Neural cell (in vitro differentiated cells): Measurements from ENCODE around the gene PACSIN2. TPM values are rescaled to one million over a fixed set of nuclear protein-coding genes. Genes with fewer than 3 reads are reported as not detected.
"Not testable (repeated sequence)": the region's sequence is repeated elsewhere in the genome, so short reads cannot be mapped to it uniquely, and the experiment has no call there.

Experiments used
- H2AFZ ChIP-seq: fragments of 200-600, 300-800 bp; sonication (generic), shearing (Covaris generic); 2 replicates; pipeline ENCODE4 v1.6.0; 2014; ENCODE audit warnings: low read depth, mild to moderate bottlenecking, antibody characterized with exemption, low read length, moderate library complexity
- H3F3A ChIP-seq: fragments of 200-600 bp; shearing (Covaris generic); 2 replicates; pipeline ENCODE4 v1.6.1; 2016; ENCODE audit warnings: mild to moderate bottlenecking, moderate library complexity, mixed read lengths, antibody characterized with exemption, low read length; ENCODE audit not compliant: insufficient read depth, poor library complexity, severe bottlenecking
- H3K27ac ChIP-seq: fragments of 200-600, 300-800 bp; sonication (generic), shearing (Covaris generic); 2 replicates; pipeline ENCODE4 v1.5.1; 2014; ENCODE audit warnings: mild to moderate bottlenecking, low read length, moderate library complexity
- H3K27me3 ChIP-seq: fragments of 300-800, 200-600 bp; sonication (generic), shearing (Covaris generic); 2 replicates; pipeline ENCODE4 v1.6.0; 2014; ENCODE audit warnings: mild to moderate bottlenecking, low read depth, low read length, moderate library complexity; ENCODE audit not compliant: insufficient read depth
- H3K36me3 ChIP-seq: fragments of 300-800, 200-600 bp; sonication (generic), shearing (Covaris generic); 2 replicates; pipeline ENCODE4 v1.5.1; 2014; ENCODE audit warnings: mild to moderate bottlenecking, antibody characterized with exemption, low read length, moderate library complexity; ENCODE audit not compliant: insufficient read depth
- H3K4me2 ChIP-seq: fragments of 300-800, 200-600 bp; sonication (generic), shearing (Covaris generic); 2 replicates; pipeline ENCODE4 v1.6.0; 2014; ENCODE audit warnings: mild to moderate bottlenecking, low read length
- H3K4me3 ChIP-seq: fragments of 300-800, 200-600 bp; sonication (generic), shearing (Covaris generic); 2 replicates; pipeline ENCODE4 v1.5.1; 2014; ENCODE audit warnings: mild to moderate bottlenecking, low read length, moderate library complexity
- H3K79me2 ChIP-seq: fragments of 200-600 bp; shearing (Covaris generic); replicated peaks from 2 replicates; pipeline ENCODE4 v1.6.0; 2014; ENCODE audit warnings: mild to moderate bottlenecking, low read length, moderate library complexity; ENCODE audit not compliant: insufficient read depth
- H3K9ac ChIP-seq: fragments of 300-800, 200-600 bp; sonication (generic), shearing (Covaris generic); 2 replicates; pipeline ENCODE4 v1.6.1; 2016; ENCODE audit warnings: mild to moderate bottlenecking, low read length, mixed read lengths
- H3K9me2 ChIP-seq: fragments of 200-600 bp; shearing (Covaris generic); 2 replicates; pipeline ENCODE4 v1.6.1; 2016; ENCODE audit warnings: mild to moderate bottlenecking, low read length, mixed read lengths; ENCODE audit not compliant: insufficient read depth
- H3K9me3 ChIP-seq: fragments of 200-600, 300-800 bp; sonication (generic), shearing (Covaris generic); 2 replicates; pipeline ENCODE4 v1.6.1; 2016; ENCODE audit warnings: mild to moderate bottlenecking, mixed run types, low read length, moderate library complexity, mixed read lengths
- H4K20me1 ChIP-seq: fragments of 200-600 bp; shearing (Covaris generic); 2 replicates; pipeline ENCODE4 v1.6.1; 2016; ENCODE audit warnings: mild to moderate bottlenecking, mixed run types; ENCODE audit not compliant: insufficient read depth
- EP300 ChIP-seq: fragments of 450-650 bp; conservative IDR thresholded peaks from 2 replicates; pipeline ENCODE4 v1.6.1; 2014; ENCODE audit warnings: antibody characterized with exemption, mild to moderate bottlenecking, moderate library complexity; ENCODE audit not compliant: poor library complexity, severe bottlenecking
- EZH2 ChIP-seq: fragments of 200-600, 300-800 bp; shearing (Covaris generic), sonication (generic); IDR thresholded peaks from 2 replicates; pipeline ENCODE4 v1.6.1; 2014; ENCODE audit warnings: antibody characterized with exemption, low read length, borderline replicate concordance, mild to moderate bottlenecking; ENCODE audit not compliant: insufficient read depth, poor library complexity, severe bottlenecking
- MXI1 ChIP-seq: fragments of 450-650 bp; conservative IDR thresholded peaks from 2 replicates; pipeline ENCODE4 v1.6.1; 2014; ENCODE audit warnings: antibody characterized with exemption, mild to moderate bottlenecking; ENCODE audit not compliant: poor library complexity, severe bottlenecking
- POLR2AphosphoS5 ChIP-seq: IDR thresholded peaks from 2 replicates; pipeline ENCODE4 v1.6.1; 2012
- RAD21 ChIP-seq: fragments of 450-650 bp; conservative IDR thresholded peaks from 2 replicates; pipeline ENCODE4 v1.6.1; 2014; ENCODE audit warnings: antibody characterized with exemption, mild to moderate bottlenecking, moderate library complexity
- REST ChIP-seq: IDR thresholded peaks from 2 replicates; pipeline ENCODE4 v1.6.1; 2012; ENCODE audit warnings: borderline replicate concordance
- SMC3 ChIP-seq: fragments of 450-650 bp; conservative IDR thresholded peaks from 2 replicates; pipeline ENCODE4 v1.6.1; 2014; ENCODE audit warnings: antibody characterized with exemption, mild to moderate bottlenecking, moderate library complexity; ENCODE audit not compliant: poor library complexity
- TAF1 ChIP-seq: IDR thresholded peaks from 2 replicates; pipeline ENCODE4 v1.6.1; 2012; ENCODE audit warnings: low read depth
- polyA plus RNA-seq: library from polyadenylated mRNA; depleted of rRNA; stranded (reverse); fragments of >200 nt; gene quantifications from 2 replicates; pipeline ENCODE4 v1.2.3, GENCODE V29; 2014
- TF ChIP-seq, protein P1 (sequence below): fragments of 450-650 bp; IDR thresholded peaks from 2 replicates; pipeline ENCODE4 v1.5.1; 2014; ENCODE audit warnings: antibody characterized with exemption, mild to moderate bottlenecking, moderate library complexity; ENCODE audit not compliant: poor library complexity, severe bottlenecking

PACSIN2 gene
- polyA plus RNA-seq, 1 donor from 2014 or later: 47.2 TPM

GRCh38 chr22:42925598-42925997 lies 89.4 kb downstream of the PACSIN2 start:
- Histone ChIP-seq H3K36me3 (no peaks in the 10 kb centered on the region), H3K27ac (no peak overlapping the region), H3F3A (no peaks in the 10 kb centered on the region), H3K4me2 (no peak overlapping the region), H2AFZ (no peak overlapping the region), H4K20me1 (no peaks in the 10 kb centered on the region), H3K9me3 (no peaks in the 10 kb centered on the region), H3K27me3 (no peaks in the 10 kb centered on the region), H3K9ac (no peak overlapping the region), H3K4me3 (no peak overlapping the region), H3K9me2 (no peaks in the 10 kb centered on the region), H3K79me2 (no peaks in the 10 kb centered on the region)
- TF ChIP-seq REST: no peak
- TF ChIP-seq POLR2AphosphoS5: no peak
- no peak for TF ChIP-seq MXI1
- TF ChIP-seq RAD21: no peak
- no peak for TF ChIP-seq EZH2
- TF ChIP-seq, protein P1, sequence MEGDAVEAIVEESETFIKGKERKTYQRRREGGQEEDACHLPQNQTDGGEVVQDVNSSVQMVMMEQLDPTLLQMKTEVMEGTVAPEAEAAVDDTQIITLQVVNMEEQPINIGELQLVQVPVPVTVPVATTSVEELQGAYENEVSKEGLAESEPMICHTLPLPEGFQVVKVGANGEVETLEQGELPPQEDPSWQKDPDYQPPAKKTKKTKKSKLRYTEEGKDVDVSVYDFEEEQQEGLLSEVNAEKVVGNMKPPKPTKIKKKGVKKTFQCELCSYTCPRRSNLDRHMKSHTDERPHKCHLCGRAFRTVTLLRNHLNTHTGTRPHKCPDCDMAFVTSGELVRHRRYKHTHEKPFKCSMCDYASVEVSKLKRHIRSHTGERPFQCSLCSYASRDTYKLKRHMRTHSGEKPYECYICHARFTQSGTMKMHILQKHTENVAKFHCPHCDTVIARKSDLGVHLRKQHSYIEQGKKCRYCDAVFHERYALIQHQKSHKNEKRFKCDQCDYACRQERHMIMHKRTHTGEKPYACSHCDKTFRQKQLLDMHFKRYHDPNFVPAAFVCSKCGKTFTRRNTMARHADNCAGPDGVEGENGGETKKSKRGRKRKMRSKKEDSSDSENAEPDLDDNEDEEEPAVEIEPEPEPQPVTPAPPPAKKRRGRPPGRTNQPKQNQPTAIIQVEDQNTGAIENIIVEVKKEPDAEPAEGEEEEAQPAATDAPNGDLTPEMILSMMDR: no peak
- TF ChIP-seq SMC3: no peak
- TF ChIP-seq TAF1: no peak
- TF ChIP-seq EP300: no peak

GRCh38 chr22:42925031-42925430 lies 89.9 kb downstream of the PACSIN2 start:
- H3K4me3 ChIP-seq, H3K9ac ChIP-seq, H3K9me3 ChIP-seq, H3K27ac ChIP-seq, H3K4me2 ChIP-seq, H4K20me1 ChIP-seq, H3K9me2 ChIP-seq, H2AFZ ChIP-seq, H3F3A ChIP-seq, H3K79me2 ChIP-seq, H3K36me3 ChIP-seq, H3K27me3 ChIP-seq: not testable (repeated sequence)

GRCh38 chr22:42924436-42924835 lies 90.5 kb downstream of the PACSIN2 start:
- H3K36me3 ChIP-seq: no peaks in the 10 kb centered on the region
- no peaks in the 10 kb centered on the region for H3K79me2 ChIP-seq
- no peaks in the 10 kb centered on the region for H3K9me3 ChIP-seq
- no peak overlapping the region for H3K4me2 ChIP-seq
- no peaks in the 10 kb centered on the region for H4K20me1 ChIP-seq
- no peak overlapping the region for H3K27ac ChIP-seq
- no peaks in the 10 kb centered on the region for H3K9me2 ChIP-seq
- no peaks in the 10 kb centered on the region for H3F3A ChIP-seq
- H3K4me3 ChIP-seq: no peak overlapping the region
- TF ChIP-seq RAD21: no peak
- TF ChIP-seq MXI1: no peak
- TF ChIP-seq TAF1: no peak
- TF ChIP-seq SMC3: no peak
- no peak for TF ChIP-seq EP300
- TF ChIP-seq POLR2AphosphoS5: no peak
- TF ChIP-seq EZH2: no peak
- TF ChIP-seq, protein P1: no peak
- TF ChIP-seq REST: no peak
- H3K27me3 ChIP-seq: no peaks in the 10 kb centered on the region
- no peak overlapping the region for H3K9ac ChIP-seq
- H2AFZ ChIP-seq: no peak overlapping the region
